Calu3 (cell line): Measurements from ENCODE around the gene CHST8. TPM values are rescaled to one million over a fixed set of nuclear protein-coding genes. Genes with fewer than 3 reads are reported as not detected.

Experiments
- BruUV-seq: library from RNA; stranded (reverse); fragments of 400-500 nt; replicated peaks from 2 replicates; lab custom pipeline; 2021; lab: Mats Ljungman, UMichigan
- CTCF ChIA-PET: fragments of 300-600 bp; sonication (Branson Sonifier 250); formaldehyde crosslinking; loops from one replicate; lab custom pipeline; 2022; ENCODE audit warnings: antibody characterized with exemption; lab: Charles Lee
- DNase-seq: peaks from one replicate; pipeline ENCODE4 v3.0.0; 2022
- H3K27ac Mint-ChIP-seq: one replicate; pipeline ENCODE4 v1.8.0; 2022; ENCODE audit warnings: mixed read lengths; ENCODE audit not compliant: unreplicated experiment
- H3K27me3 Mint-ChIP-seq: one replicate; pipeline ENCODE4 v1.8.0; 2022; ENCODE audit warnings: mixed read lengths; ENCODE audit not compliant: unreplicated experiment
- H3K36me3 Mint-ChIP-seq: one replicate; pipeline ENCODE4 v1.8.0; 2022; ENCODE audit warnings: mild to moderate bottlenecking, moderate library complexity, mixed read lengths; ENCODE audit not compliant: insufficient read depth, unreplicated experiment
- H3K4me1 Mint-ChIP-seq: one replicate; pipeline ENCODE4 v1.8.0; 2022; ENCODE audit warnings: mild to moderate bottlenecking, low read depth, mixed read lengths; ENCODE audit not compliant: unreplicated experiment
- H3K4me3 Mint-ChIP-seq: one replicate; pipeline ENCODE4 v1.8.0; 2022; ENCODE audit warnings: mild to moderate bottlenecking, low read depth, moderate library complexity, mixed read lengths; ENCODE audit not compliant: unreplicated experiment
- H3K9me3 Mint-ChIP-seq: one replicate; pipeline ENCODE4 v1.8.0; 2022; ENCODE audit warnings: low read depth, mixed read lengths; ENCODE audit not compliant: unreplicated experiment
- intact Hi-C: fragments of 100-400 bp; cut with micrococcal nuclease; formaldehyde crosslinking; loops from one replicate; pipeline ENCODE4 v1.10.0; 2022; ENCODE audit not compliant: unreplicated experiment
- total RNA-seq: library from RNA; stranded (reverse); gene quantifications from 2 replicates; pipeline ENCODE4 v1.2.3, GENCODE V29; 2022
- TF ChIP-seq, protein P1 (sequence below): fragments of 200-600 bp; IDR thresholded peaks from one replicate; pipeline ENCODE4 v1.8.0; 2022; ENCODE audit warnings: antibody characterized with exemption; ENCODE audit not compliant: unreplicated experiment

CHST8 gene
- total RNA-seq, 1 experiment from 2014 or later = not detected

DNA sequence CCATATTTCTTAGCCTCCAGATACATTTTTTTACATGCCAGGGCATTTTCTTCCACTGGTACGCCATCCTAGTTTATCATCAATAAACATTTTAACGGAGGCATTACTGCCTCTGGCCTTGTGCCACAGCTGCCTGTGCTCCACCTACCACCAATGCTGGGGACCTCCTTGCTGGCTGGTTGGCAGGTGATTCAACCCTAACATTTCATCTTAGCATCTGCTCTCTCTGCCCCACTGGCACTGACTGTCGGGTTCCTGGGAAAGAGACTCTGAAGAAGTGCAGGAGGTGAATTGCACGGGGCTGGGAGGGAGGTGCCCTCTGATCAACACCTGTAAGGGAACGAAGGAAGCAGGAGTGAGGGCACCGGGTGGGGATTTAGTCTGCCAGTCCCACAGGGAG is 123.5 kb downstream of the CHST8 start:
- H3K27me3 Mint-ChIP-seq = peaks cover 99% of the 10 kb centered on the region
- intact Hi-C loops = no loop called here
- no peaks in the 10 kb centered on the region for H3K4me1 Mint-ChIP-seq
- H3K36me3 Mint-ChIP-seq = no peaks in the 10 kb centered on the region
- DNase-seq = no peak
- BruUV-seq = no TSS peak
- H3K4me3 Mint-ChIP-seq = no peak overlapping the region
- CTCF ChIA-PET = no interaction called here
- H3K9me3 Mint-ChIP-seq = no peaks in the 10 kb centered on the region
- TF ChIP-seq, protein P1, sequence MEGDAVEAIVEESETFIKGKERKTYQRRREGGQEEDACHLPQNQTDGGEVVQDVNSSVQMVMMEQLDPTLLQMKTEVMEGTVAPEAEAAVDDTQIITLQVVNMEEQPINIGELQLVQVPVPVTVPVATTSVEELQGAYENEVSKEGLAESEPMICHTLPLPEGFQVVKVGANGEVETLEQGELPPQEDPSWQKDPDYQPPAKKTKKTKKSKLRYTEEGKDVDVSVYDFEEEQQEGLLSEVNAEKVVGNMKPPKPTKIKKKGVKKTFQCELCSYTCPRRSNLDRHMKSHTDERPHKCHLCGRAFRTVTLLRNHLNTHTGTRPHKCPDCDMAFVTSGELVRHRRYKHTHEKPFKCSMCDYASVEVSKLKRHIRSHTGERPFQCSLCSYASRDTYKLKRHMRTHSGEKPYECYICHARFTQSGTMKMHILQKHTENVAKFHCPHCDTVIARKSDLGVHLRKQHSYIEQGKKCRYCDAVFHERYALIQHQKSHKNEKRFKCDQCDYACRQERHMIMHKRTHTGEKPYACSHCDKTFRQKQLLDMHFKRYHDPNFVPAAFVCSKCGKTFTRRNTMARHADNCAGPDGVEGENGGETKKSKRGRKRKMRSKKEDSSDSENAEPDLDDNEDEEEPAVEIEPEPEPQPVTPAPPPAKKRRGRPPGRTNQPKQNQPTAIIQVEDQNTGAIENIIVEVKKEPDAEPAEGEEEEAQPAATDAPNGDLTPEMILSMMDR = no peak
- H3K27ac Mint-ChIP-seq = no peak overlapping the region

DNA sequence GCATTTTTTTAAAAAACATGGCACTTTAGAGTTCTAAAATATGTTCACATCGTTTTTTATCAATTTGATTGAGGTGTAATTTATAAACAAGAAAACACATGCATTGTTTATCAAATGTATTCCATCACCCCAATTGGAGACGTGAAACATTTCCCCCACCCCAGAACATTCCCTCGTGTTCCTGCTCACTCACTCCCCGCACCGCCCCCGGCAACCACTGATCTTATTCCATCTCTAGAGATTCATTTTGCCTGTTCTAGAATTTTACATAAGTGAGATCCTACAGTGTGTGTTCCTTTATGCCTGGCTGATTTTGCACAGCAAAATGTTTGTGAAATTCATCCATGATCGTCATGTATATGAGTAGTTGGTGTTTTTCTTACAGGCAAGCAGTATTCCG is 124.4 kb downstream of the CHST8 start:
- Mint-ChIP-seq H3K27me3 (peaks cover 99% of the 10 kb centered on the region), H3K4me3 (no peak overlapping the region), H3K27ac (no peak overlapping the region), H3K36me3 (no peaks in the 10 kb centered on the region), H3K9me3 (no peaks in the 10 kb centered on the region), H3K4me1 (no peaks in the 10 kb centered on the region)
- BruUV-seq = no TSS peak
- no peak for DNase-seq
- TF ChIP-seq, protein P1 = no peak
- CTCF ChIA-PET = no interaction called here
- intact Hi-C loops = no loop called here

GRCh38 chr19:33747273-33747672 is 125.5 kb downstream of the CHST8 start:
- Mint-ChIP-seq H3K4me1 (no peaks in the 10 kb centered on the region), H3K27me3 (peaks cover 99% of the 10 kb centered on the region), H3K36me3 (no peaks in the 10 kb centered on the region), H3K4me3 (no peak overlapping the region), H3K27ac (no peak overlapping the region), H3K9me3 (no peaks in the 10 kb centered on the region)
- TF ChIP-seq, protein P1 = no peak
- BruUV-seq = no TSS peak
- CTCF ChIA-PET = interaction anchor here (1.0 kb wide), 1 partner anchor 331 kb away, joined by 3 read pairs; no protein-coding TSS in a partner anchor
- DNase-seq = no peak
- intact Hi-C loops = no loop called here

DNA sequence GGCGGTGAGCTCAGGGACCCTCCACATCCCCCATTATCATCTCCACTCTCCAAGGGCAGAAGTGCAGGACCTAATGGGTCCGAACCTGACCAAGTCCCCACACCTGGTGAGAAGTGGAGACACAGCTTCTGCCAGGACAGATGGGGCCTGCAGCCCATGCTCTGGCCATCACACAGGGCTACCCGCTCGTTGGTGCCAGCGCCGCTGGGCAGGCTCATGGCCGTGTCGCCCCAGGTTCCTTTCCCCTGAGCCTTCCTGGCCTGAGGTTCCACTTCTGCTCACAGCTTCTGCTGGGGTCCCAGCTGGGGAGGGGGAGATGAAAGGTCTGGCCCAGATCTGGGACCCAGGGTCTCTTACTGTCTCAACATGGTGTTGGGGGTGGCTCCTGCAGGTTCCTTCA is 126.5 kb downstream of the CHST8 start:
- H3K36me3 Mint-ChIP-seq = no peaks in the 10 kb centered on the region
- intact Hi-C loops = no loop called here
- TF ChIP-seq, protein P1 = no peak
- CTCF ChIA-PET = no interaction called here
- H3K27ac Mint-ChIP-seq = no peak overlapping the region
- DNase-seq = no peak
- no peaks in the 10 kb centered on the region for H3K9me3 Mint-ChIP-seq
- H3K27me3 Mint-ChIP-seq = peaks cover 99% of the 10 kb centered on the region
- no peaks in the 10 kb centered on the region for H3K4me1 Mint-ChIP-seq
- no TSS peak for BruUV-seq
- H3K4me3 Mint-ChIP-seq = no peak overlapping the region
